Astrocyte of the hippocampus (primary cell): ENCODE measurements around the gene CD209.

ENCODE experiments used
- DNase-seq: peaks from one replicate; pipeline ENCODE4 v3.0.0; 2011; ENCODE audit warnings: low read depth, low spot score

Gene CD209

GRCh38 chr19:7739211-7739755, 8.1 kb downstream of the CD209 start:
- DNase-seq: no peak

DNA sequence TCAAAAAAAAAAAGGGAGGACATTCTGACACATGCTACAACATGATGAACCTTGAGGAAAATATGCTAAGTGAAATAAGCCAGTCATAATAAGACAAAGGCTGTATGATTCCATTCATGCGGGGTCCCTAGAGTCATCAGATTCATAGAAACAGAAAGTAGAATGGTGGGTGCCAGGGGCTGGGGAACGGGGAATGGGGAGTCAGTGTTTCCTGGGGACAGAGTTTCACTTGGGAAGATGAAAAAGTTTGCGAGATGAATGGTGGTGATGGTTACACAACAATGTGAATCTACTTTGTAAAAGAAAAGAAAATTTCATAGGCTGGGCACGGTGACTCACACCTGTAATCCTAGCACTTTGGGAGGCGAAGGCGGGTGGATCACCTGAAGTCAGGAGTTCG, 9.3 kb downstream of the CD209 start:
- DNase-seq: no peak

- DNase-seq: no peak
Observed at GRCh38 chr19:7737215-7737614, 10.1 kb downstream of the CD209 start.

DNA sequence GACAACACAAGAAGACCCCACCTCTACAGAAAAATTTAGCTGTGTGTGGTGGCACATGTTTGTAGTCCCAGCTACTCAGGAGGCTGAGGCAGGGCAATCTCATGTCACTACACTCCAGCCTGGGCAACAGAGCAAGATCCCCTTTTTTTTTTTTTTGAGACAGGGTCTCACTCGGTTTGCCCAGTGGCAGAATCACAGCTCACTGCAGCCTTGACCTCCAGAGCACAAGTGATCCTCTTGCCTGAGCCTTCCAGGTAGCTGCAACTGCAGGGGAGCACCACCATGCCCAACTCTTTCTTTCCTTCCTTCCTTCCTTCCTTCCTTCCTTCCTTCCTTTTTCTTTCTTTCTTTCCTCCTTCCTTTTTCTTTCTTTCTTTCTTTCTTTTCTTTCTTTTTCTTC, 11.2 kb downstream of the CD209 start:
- no peak for DNase-seq

DNA sequence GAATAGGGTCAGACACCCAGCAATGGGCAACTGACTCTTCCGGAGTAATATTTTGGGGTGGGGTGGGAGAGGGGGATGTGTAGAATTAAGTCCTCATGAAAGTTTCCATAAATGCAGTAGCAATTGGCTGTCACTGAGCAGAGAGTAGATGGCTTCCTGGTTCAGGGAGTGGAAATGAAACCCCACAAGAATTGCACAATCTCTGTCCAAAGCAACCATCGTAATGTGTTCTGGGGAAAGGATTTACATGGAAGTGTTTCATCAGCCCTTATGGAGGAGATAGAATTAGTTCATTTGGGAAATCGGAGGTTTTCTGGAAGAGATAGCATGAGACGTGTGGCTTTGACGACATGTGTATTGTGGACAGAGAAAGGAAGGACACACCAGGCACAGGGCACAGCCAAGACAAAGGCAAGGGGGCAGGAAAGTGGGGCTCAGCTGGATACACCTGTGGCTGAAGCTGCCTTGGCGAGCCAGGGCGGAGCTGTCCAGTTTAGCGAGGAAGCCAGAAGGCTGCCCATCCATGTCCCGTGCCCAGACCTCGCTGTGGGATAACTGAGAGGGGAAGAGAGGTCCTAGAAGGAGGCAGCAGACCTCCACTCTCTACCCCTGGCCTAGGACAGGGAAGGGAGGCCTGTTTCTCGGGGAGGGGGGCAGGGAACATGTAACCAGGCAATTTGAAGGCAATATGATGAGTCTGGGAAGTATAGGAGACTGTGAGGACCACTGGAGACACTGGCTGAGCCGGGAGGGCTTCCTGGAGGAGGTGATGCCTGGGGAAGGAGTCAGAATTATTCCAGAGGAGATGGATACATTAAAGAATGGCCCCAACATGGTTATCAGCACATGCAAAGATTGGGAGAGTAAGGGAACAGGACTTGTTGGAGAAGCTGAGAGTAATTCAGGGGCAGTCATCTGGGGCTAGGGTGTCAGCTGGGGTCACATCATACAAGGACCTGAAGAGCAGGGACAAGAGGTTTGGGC, 12.8 kb downstream of the CD209 start:
- DNase-seq: no peak

GRCh38 chr19:7733376-7733775, 14.0 kb downstream of the CD209 start:
- no peak for DNase-seq

GRCh38 chr19:7732045-7732444, 15.3 kb downstream of the CD209 start, which contains the start of gene CLEC4G:
Gene CLEC4G (minus strand): TSS chr19:7732110. CDS start chr19:7732102, 8 bp downstream.
- DNase-seq: no peak

- no peak for DNase-seq
Observed at GRCh38 chr19:7731615-7732014, 15.7 kb downstream of the CD209 start.

- DNase-seq: no peak
Observed at GRCh38 chr19:7731218-7731595, 16.1 kb downstream of the CD209 start.

- no peak for DNase-seq
Observed at GRCh38 chr19:7730286-7731217, 16.8 kb downstream of the CD209 start.

DNA sequence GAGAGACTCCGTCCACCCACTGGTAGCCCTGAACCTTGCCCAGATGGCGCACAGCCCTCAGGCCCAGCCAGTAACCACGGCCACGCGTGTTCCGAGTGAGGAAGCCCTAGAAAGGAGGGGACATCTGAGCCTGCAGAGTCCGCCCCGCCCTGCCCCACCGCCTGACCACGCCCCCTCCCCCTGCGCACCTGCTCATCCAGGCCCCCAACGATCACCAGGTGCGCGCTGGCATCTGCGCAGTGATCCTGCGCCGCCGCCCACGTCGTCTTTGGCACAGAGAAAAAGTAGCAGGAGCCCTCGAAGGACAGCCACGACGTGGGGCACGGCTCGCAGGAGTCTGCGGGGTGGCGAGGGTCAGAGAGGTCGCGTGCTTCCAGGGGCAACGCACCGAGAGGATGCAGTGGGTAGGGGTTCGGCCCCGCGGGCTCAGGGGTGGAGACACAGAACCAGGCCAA, 17.5 kb downstream of the CD209 start:
- DNase-seq: no peak

DNA sequence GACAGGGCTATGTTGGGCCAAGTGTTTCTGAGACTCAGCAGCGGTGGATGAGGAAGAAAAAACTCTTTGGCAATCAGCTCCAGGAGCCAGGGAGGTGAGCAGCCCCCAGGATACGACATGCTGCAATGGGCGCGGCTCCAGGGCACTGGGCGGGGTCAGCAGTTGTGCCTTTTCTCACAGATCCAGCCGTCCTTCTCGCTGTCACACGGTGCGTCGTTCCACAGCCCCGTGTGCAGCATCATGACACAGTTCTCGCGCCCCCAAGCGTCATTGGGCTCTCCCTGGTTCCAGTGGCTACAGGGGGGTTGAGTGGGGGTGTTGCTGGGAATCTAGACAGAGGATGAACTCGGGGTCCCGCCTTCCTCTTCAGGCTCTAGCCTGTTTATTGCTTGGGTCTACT, 18.1 kb downstream of the CD209 start:
- DNase-seq: no peak

DNA sequence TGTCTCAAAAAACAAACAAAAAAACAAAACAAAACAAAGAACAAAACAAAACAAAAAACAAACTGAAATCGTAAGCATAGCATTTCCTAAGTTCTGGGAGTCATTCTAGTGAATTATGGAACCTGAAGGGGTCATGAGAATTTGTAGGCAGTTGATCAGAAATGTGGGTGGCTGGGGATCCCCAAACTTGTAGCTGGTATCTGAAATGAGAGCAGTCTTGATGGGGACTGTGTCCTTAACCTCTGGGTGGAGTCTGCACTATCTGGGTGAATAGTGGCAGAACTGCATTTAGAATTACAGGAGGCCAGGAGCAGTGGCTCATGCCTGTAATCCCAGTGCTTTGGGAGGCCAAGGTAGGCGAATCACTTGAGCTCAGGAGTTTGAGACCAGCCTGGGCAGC, 21.5 kb downstream of the CD209 start:
- DNase-seq: no peak

- no peak for DNase-seq
Observed at GRCh38 chr19:7722231-7722651, 25.1 kb downstream of the CD209 start.

DNA sequence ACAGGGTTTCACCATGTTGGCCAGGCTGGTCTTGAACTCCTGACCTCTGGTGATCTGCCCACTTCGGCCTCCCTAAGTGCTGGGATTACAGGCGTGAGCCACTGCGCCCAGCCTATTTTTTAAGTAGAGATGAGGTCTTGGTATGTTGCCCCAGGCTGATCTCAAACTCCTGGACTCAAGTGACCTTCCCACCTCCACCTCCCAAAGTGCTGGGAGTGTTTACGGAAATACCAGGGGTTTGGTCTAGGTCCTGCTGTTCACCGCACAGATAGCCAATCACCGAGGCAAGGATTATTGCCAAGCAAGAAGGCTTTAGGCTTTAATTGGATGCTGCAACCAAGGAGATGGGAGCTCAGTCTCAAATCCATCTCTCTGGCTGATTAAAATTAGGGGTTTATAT, 27.0 kb downstream of the CD209 start:
- DNase-seq: no peak

DNA sequence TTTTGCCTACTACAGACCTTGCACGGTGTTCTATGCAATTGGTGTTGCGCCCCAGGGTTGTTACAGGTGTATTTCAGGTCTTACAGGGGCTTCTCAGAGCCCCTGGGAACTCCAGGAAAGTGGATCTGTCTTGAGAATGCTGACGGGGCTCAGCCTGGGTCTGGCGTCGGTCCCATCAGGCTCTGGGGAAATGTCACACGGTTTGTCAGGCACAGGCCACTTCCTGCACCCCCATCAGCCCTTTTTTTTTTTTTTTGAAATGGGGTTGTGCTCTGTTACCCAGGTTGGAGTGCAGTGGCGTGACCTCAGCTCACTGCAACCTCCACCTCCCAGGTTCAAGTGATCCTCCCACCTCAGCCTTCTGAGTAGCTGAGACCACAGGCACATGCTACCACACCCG, 28.7 kb downstream of the CD209 start:
- no peak for DNase-seq

- DNase-seq: no peak
Observed at GRCh38 chr19:7716762-7717161, 30.6 kb downstream of the CD209 start.

DNA sequence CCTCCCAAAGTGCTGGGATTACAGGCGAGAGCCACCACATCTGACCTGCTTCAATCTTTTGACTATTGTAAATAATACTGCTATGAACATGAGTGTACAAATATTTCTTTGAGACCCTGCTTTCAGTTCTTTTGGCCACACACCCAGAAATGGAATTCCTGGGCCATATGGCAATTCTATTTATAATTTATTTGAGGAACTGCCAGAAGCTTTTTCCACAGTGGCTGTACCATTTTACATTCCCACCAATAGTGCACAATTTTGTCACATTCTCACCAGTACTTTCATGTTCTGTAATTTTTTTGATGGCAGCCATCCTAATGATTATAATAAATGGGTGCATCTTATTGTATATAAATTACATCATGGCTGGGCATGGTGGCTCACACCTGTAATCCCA, 31.7 kb downstream of the CD209 start:
- no peak for DNase-seq

GRCh38 chr19:7710616-7711015, 36.7 kb downstream of the CD209 start:
- no peak for DNase-seq

DNA sequence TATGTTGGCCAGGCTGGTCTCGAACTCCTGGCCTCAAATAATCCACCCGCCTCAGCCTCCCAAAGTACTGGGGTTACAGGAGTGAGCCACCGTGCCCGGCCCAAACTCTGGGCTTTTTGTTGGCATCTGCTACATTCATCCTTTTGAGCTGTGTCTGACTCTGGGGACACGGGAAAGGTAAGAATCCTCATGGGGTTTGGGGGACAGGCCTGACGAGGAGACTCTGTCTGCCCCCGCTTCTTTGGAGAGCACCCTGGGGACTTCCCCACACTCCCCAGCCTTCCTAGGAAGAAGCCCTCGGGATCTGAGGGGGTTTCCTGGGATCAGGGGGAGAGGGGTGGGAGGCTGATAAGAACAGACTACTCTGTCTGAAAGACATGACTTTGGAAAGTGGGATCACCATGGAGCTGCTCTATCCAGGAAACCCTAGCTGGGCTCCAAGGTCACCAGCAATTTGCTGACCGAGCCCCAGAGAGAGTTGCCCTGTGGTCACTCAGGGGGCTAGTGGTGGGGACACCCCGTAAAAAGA, 37.3 kb downstream of the CD209 start:
- DNase-seq: no peak

DNA sequence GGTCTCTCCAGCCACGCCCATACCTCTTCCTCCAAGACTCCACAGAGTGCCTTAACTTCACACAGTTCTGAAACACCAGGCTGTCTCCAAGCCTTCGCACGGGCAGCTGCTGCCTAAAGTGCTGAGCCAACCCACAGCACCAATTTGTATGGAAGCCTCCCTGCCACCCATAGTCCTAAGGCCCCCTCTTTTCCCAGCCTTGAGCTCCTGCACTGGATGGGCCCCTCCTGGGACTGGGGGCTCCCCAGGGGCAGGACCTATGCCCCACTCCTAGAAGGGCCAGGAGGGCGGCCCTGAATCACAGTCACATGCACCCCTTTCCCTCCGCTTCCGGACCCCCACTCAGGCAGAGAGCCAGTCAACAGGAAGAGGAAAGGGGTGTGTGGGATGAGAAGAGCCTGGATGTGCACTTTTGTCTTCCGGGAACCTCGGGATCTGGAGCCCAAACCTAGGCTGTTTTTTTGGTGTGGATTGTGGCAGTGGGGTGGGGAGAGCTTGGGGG, 40.3 kb downstream of the CD209 start:
- no peak for DNase-seq
